ENCODE results near the gene WDR27. TPM values are rescaled to one million over a fixed set of nuclear protein-coding genes. Genes with fewer than 3 reads are reported as not detected.
A peak's percentile ranks its signal among the peaks of the same experiment; 100 is the strongest.

Gene WDR27
- total and polyA plus RNA-seq, 2 donors from 2014 or later = 12.3 to 45.0 TPM

- Histone ChIP-seq H3K27me3 (ENCODE audit: control insufficient read depth, insufficient read depth, low read length) (no peaks in the 10 kb centered on the region), H3K9ac (ENCODE audit: low read length in 3 of 3) (no peak overlapping the region), H3K9me3 (ENCODE audit: control insufficient read depth in 2 of 3, insufficient read depth in 1 of 3, low read length in 3 of 3) (peaks cover 2 to 9% (median 2%) of the 10 kb centered on the region in 3 donors), H3K4me3 (ENCODE audit: low read length in 3 of 3) (no peak overlapping the region), H3K27ac (ENCODE audit: low read depth in 2 of 2, low read length in 2 of 2) (no peak overlapping the region), H3K36me3 (ENCODE audit: control insufficient read depth in 2 of 3, insufficient read depth in 3 of 3, low read length in 3 of 3) (no peaks in the 10 kb centered on the region), H3K4me1 (ENCODE audit: control insufficient read depth in 2 of 3, insufficient read depth in 2 of 3, low read depth in 1 of 3, low read length in 3 of 3) (peaks cover 0 to 12% (median 4%) of the 10 kb centered on the region in 3 donors)
- FAIRE-seq = no peak
- intact Hi-C loops (cut with DNase I) = no loop called here
- peak in 1 of 5 donors; percentile 6 for DNase-seq
- TF ChIP-seq, protein P1, sequence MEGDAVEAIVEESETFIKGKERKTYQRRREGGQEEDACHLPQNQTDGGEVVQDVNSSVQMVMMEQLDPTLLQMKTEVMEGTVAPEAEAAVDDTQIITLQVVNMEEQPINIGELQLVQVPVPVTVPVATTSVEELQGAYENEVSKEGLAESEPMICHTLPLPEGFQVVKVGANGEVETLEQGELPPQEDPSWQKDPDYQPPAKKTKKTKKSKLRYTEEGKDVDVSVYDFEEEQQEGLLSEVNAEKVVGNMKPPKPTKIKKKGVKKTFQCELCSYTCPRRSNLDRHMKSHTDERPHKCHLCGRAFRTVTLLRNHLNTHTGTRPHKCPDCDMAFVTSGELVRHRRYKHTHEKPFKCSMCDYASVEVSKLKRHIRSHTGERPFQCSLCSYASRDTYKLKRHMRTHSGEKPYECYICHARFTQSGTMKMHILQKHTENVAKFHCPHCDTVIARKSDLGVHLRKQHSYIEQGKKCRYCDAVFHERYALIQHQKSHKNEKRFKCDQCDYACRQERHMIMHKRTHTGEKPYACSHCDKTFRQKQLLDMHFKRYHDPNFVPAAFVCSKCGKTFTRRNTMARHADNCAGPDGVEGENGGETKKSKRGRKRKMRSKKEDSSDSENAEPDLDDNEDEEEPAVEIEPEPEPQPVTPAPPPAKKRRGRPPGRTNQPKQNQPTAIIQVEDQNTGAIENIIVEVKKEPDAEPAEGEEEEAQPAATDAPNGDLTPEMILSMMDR (IDR thresholded peaks at IDR 0.05; ENCODE audit: borderline replicate concordance, extremely low read depth, insufficient read depth) = no peak
These were observed 171.1 kb downstream of the WDR27 start for GRCh38 chr6:169530752-169531123.

- no peak overlapping the region for H3K4me3 ChIP-seq (ENCODE audit: low read length in 3 of 3)
- intact Hi-C loops (cut with DNase I) = no loop called here
- DNase-seq (peak in 3 of 5 donors; percentile 24 to 75 (median 50)), FAIRE-seq (no peak)
- peaks cover 2 to 9% (median 2%) of the 10 kb centered on the region in 3 donors for H3K9me3 ChIP-seq (ENCODE audit: control insufficient read depth in 2 of 3, insufficient read depth in 1 of 3, low read length in 3 of 3)
- H3K27ac ChIP-seq (ENCODE audit: low read depth in 2 of 2, low read length in 2 of 2) = no peak overlapping the region
- H3K36me3 ChIP-seq (ENCODE audit: control insufficient read depth in 2 of 3, insufficient read depth in 3 of 3, low read length in 3 of 3) = no peaks in the 10 kb centered on the region
- TF ChIP-seq, protein P1 (IDR thresholded peaks at IDR 0.05; ENCODE audit: borderline replicate concordance, extremely low read depth, insufficient read depth) = no peak
- no peak overlapping the region for H3K9ac ChIP-seq (ENCODE audit: low read length in 3 of 3)
- H3K27me3 ChIP-seq (ENCODE audit: control insufficient read depth, insufficient read depth, low read length) = no peaks in the 10 kb centered on the region
- H3K4me1 ChIP-seq (ENCODE audit: control insufficient read depth in 2 of 3, insufficient read depth in 2 of 3, low read depth in 1 of 3, low read length in 3 of 3) = peaks cover 0 to 12% (median 4%) of the 10 kb centered on the region in 3 donors
These were observed 171.7 kb downstream of the WDR27 start for GRCh38 chr6:169529931-169530751.

DNA sequence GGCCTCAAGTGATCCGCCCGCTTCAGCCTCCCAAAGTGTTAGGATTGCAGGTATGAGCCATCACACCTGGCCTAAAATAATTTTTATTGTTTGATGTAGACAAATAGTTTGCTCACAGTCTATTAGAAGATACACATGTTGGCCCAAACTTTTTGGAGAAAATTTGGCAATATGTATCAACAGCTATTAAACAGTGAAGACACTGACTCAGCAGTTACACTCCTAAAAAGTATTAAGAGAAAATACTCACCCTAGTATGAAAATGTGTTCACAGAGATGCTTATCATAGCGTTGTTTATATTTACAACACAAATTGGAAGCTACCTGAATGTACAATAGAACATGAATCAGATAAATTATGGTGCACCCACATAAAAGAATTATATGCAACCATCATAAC lies 173.1 kb downstream of the WDR27 start:
- no peaks in the 10 kb centered on the region for H3K27me3 ChIP-seq (ENCODE audit: control insufficient read depth, insufficient read depth, low read length)
- H3K36me3 ChIP-seq (ENCODE audit: control insufficient read depth in 2 of 3, insufficient read depth in 3 of 3, low read length in 3 of 3) = no peaks in the 10 kb centered on the region
- H3K4me3 ChIP-seq (ENCODE audit: low read length in 3 of 3) = no peak overlapping the region
- DNase-seq (no peak), FAIRE-seq (no peak)
- peaks cover 0 to 4% (median 1%) of the 10 kb centered on the region in 3 donors for H3K9me3 ChIP-seq (ENCODE audit: control insufficient read depth in 2 of 3, insufficient read depth in 1 of 3, low read length in 3 of 3)
- TF ChIP-seq, protein P1 (IDR thresholded peaks at IDR 0.05; ENCODE audit: borderline replicate concordance, extremely low read depth, insufficient read depth) = no peak
- H3K4me1 ChIP-seq (ENCODE audit: control insufficient read depth in 2 of 3, insufficient read depth in 2 of 3, low read depth in 1 of 3, low read length in 3 of 3) = peaks cover 0 to 12% (median 4%) of the 10 kb centered on the region in 3 donors
- H3K9ac ChIP-seq (ENCODE audit: low read length in 3 of 3) = no peak overlapping the region
- intact Hi-C loops (cut with DNase I) = no loop called here
- H3K27ac ChIP-seq (ENCODE audit: low read depth in 2 of 2, low read length in 2 of 2) = no peak overlapping the region

Data from kidney (tissue), 14 donors.